Endodermal cell (in vitro differentiated cells): ENCODE results near the gene AVPR1B. TPM values are rescaled to one million over a fixed set of nuclear protein-coding genes. Genes with fewer than 3 reads are reported as not detected.

Experiments used
- DNase-seq: peaks from one replicate; pipeline ENCODE4 v3.0.0-alpha.2; 2017
- H3K27ac ChIP-seq: 2 replicates; pipeline ENCODE4 v1.5.1; 2013; ENCODE audit warnings: mild to moderate bottlenecking, low read depth, low read length, moderate library complexity
- H3K27me3 ChIP-seq: 2 replicates; pipeline ENCODE4 v1.6.1; 2013; ENCODE audit warnings: mild to moderate bottlenecking, low read length, moderate library complexity; ENCODE audit not compliant: insufficient read depth, control insufficient read depth, poor library complexity, severe bottlenecking
- H3K36me3 ChIP-seq: 2 replicates; pipeline ENCODE4 v1.7.0; 2013; ENCODE audit warnings: mild to moderate bottlenecking, low read length, moderate library complexity; ENCODE audit not compliant: control insufficient read depth, insufficient read depth
- H3K4me1 ChIP-seq: one replicate; pipeline ENCODE4 v1.7.0; 2013; ENCODE audit warnings: low read length; ENCODE audit not compliant: control insufficient read depth, insufficient read depth
- H3K4me3 ChIP-seq: 2 replicates; pipeline ENCODE4 v1.5.1; 2013; ENCODE audit warnings: mild to moderate bottlenecking, low read length, moderate library complexity
- H3K9ac ChIP-seq: 2 replicates; pipeline ENCODE4 v1.6.1; 2013; ENCODE audit warnings: mild to moderate bottlenecking, low read length, moderate library complexity; ENCODE audit not compliant: poor library complexity, severe bottlenecking; ENCODE audit errors: extremely low read depth
- H3K9me3 ChIP-seq: 2 replicates; pipeline ENCODE4 v1.6.1; 2013; ENCODE audit warnings: mild to moderate bottlenecking, low read length, moderate library complexity; ENCODE audit not compliant: control insufficient read depth
- H3K27ac Mint-ChIP-seq: 2 replicates; pipeline ENCODE4 v1.8.0; 2020; ENCODE audit warnings: mixed read lengths
- H3K27me3 Mint-ChIP-seq: 2 replicates; pipeline ENCODE4 v1.8.0; 2021; ENCODE audit warnings: mild to moderate bottlenecking, mixed read lengths; ENCODE audit not compliant: insufficient read depth
- H3K36me3 Mint-ChIP-seq: 2 replicates; pipeline ENCODE4 v1.8.0; 2020; ENCODE audit warnings: low read depth, mixed read lengths
- H3K4me1 Mint-ChIP-seq: 2 replicates; pipeline ENCODE4 v1.8.0; 2020; ENCODE audit warnings: mixed read lengths
- H3K4me3 Mint-ChIP-seq: 2 replicates; pipeline ENCODE4 v1.8.0; 2020; ENCODE audit warnings: mild to moderate bottlenecking, moderate library complexity, mixed read lengths
- H3K9me3 Mint-ChIP-seq: 2 replicates; pipeline ENCODE4 v1.8.0; 2020; ENCODE audit warnings: mild to moderate bottlenecking, mixed read lengths
- WGBS, 2 experiments: methylation state at CpG; one replicate each; pipeline versions ENCODE4 v1.1.5 to v1.1.7; 2013; ENCODE audit warnings: missing lambda C conversion rate in 2 of 2, mixed read lengths in 1 of 2; ENCODE audit not compliant: insufficient coverage in 1 of 2, insufficient read length in 1 of 2; 5-methylcytosine and 5-hydroxymethylcytosine counted together
- total RNA-seq, 2 donors: library from RNA; stranded (reverse); fragmentation: NEBNext Ultra II Directional in 1 of 2; extraction: Animal tissue kit (Norgen Biotek cat#: 25700) in 1 of 2; gene quantifications; 2 replicates in 1 of 2; 3 replicates in 1 of 2; pipeline ENCODE4 v1.2.1, GENCODE V29; 2021
- TF ChIP-seq, protein P1 (sequence below): fragments of 200-600 bp; sonication (generic); conservative IDR thresholded peaks from 2 replicates; pipeline ENCODE4 v1.5.0; 2021; ENCODE audit warnings: antibody characterized with exemption, mild to moderate bottlenecking

Gene AVPR1B
- total RNA-seq, 2 donors from 2014 or later = 0.11 TPM; not detected in 1

DNA sequence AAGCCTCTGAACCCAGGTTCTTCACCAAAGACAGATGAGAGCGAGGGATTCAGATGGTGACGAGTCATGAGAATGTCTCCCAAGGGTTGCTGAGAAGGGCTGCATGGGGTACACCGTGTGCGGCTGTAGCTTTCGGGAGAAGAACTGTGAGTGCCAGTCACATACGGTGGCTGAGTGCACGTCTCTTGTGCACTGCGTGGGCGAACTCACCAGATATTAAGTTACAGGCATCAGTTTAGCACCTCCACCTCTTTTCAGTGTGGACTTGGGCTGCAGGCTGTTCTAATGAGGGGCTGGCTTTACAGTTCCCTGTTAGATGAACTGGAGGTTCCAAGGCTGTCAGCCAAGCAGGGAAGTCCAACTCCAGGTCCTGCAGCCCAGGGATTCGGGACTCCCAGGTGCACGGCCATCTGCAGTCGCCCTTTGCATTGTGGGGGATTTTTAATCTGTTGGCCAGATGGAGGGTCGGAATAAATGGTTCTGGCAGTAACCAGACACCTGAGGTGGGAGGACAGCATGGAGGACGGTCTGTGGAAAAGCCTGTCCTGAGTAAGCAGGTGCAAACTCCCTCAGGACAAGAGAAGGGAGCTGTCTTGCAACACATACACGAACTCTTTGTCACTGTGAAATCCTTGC is 26.5 kb upstream of the AVPR1B start:
- H3K4me3 ChIP-seq = no peak overlapping the region

DNA sequence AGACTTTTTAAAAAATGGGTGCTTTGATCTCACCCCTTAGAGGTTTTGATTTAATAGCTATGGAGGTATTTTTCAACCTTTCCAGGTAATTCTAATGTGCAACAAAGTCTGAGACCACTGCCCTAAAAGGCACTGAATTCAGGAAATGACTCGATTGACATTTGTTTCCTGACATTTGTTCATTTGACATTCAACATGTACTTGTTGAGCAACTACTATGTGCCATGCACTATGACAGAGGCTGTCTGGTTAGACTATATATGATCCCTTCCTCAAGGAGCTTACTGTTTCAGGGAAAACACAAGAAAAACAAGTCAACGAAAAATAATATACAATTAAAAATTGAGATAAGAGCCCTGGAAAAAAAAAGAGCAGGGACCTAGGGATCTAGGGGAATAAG is 25.6 kb upstream of the AVPR1B start:
- H3K36me3 ChIP-seq = no peaks in the 10 kb centered on the region
- no peak overlapping the region for H3K4me3 ChIP-seq
- Mint-ChIP-seq H3K27ac (no peak overlapping the region), H3K36me3 (no peaks in the 10 kb centered on the region), H3K4me3 (no peak overlapping the region), H3K27me3 (no peaks in the 10 kb centered on the region), H3K9me3 (no peaks in the 10 kb centered on the region), H3K4me1 (no peaks in the 10 kb centered on the region)
- no peak for DNase-seq
- whole genome bisulfite sequencing, 2 experiments = 82 to 100% methylated on average over 1 to 2 of the region's 2 CpGs
- TF ChIP-seq, protein P1, sequence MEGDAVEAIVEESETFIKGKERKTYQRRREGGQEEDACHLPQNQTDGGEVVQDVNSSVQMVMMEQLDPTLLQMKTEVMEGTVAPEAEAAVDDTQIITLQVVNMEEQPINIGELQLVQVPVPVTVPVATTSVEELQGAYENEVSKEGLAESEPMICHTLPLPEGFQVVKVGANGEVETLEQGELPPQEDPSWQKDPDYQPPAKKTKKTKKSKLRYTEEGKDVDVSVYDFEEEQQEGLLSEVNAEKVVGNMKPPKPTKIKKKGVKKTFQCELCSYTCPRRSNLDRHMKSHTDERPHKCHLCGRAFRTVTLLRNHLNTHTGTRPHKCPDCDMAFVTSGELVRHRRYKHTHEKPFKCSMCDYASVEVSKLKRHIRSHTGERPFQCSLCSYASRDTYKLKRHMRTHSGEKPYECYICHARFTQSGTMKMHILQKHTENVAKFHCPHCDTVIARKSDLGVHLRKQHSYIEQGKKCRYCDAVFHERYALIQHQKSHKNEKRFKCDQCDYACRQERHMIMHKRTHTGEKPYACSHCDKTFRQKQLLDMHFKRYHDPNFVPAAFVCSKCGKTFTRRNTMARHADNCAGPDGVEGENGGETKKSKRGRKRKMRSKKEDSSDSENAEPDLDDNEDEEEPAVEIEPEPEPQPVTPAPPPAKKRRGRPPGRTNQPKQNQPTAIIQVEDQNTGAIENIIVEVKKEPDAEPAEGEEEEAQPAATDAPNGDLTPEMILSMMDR = no peak
- no peak overlapping the region for H3K27ac ChIP-seq
- H3K27me3 ChIP-seq = peaks cover 7% of the 10 kb centered on the region
- H3K9ac ChIP-seq = no peak overlapping the region
- no peaks in the 10 kb centered on the region for H3K9me3 ChIP-seq
- H3K4me1 ChIP-seq = no peaks in the 10 kb centered on the region

More for the DNA sequence above, 26.5 kb upstream of the AVPR1B start:
- WGBS, 2 experiments = 92 to 97% methylated on average over 12 to 15 of the region's 15 CpGs
- Histone ChIP-seq H3K9ac (no peak overlapping the region), H3K27ac (no peak overlapping the region), H3K27me3 (peaks cover 7% of the 10 kb centered on the region), H3K36me3 (no peaks in the 10 kb centered on the region), H3K9me3 (no peaks in the 10 kb centered on the region), H3K4me1 (no peaks in the 10 kb centered on the region)
- Mint-ChIP-seq H3K4me1 (no peaks in the 10 kb centered on the region), H3K9me3 (no peaks in the 10 kb centered on the region), H3K4me3 (no peak overlapping the region), H3K36me3 (no peaks in the 10 kb centered on the region), H3K27ac (no peak overlapping the region), H3K27me3 (no peaks in the 10 kb centered on the region)
- DNase-seq = no peak
- TF ChIP-seq, protein P1 = no peak

DNA sequence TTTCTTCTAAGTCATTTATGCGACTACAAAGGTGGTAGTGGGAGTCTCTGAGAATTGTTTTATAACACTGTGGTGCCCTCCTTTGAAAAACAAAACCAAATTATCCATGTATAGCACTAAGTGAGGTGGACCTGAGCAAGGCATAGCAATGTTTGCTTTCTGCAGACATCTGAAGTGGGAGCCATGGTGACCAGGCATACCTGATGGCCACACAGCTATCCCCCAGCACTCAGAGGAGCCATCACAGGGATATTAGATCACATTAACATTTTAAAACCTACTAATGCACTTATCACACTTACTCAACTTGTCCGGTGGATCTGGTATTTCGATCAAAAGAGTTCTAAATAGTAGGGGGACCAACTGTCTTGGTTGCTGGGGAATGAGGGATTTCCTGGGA is 24.8 kb upstream of the AVPR1B start:
- Mint-ChIP-seq H3K27me3 (no peaks in the 10 kb centered on the region), H3K27ac (no peak overlapping the region), H3K9me3 (no peaks in the 10 kb centered on the region), H3K4me3 (no peak overlapping the region), H3K36me3 (no peaks in the 10 kb centered on the region), H3K4me1 (no peaks in the 10 kb centered on the region)
- no peak for DNase-seq
- peaks cover 7% of the 10 kb centered on the region for H3K27me3 ChIP-seq
- no peak overlapping the region for H3K9ac ChIP-seq
- H3K4me1 ChIP-seq = no peaks in the 10 kb centered on the region
- H3K4me3 ChIP-seq = no peak overlapping the region
- H3K9me3 ChIP-seq = no peaks in the 10 kb centered on the region
- WGBS, 2 experiments = 88 to 92% methylated on average over 2 to 3 of the region's 3 CpGs
- TF ChIP-seq, protein P1 = no peak
- H3K27ac ChIP-seq = no peak overlapping the region
- H3K36me3 ChIP-seq = no peaks in the 10 kb centered on the region
